Measurements from ENCODE around the gene FEN1. TPM values are rescaled to one million over a fixed set of nuclear protein-coding genes. Genes with fewer than 3 reads are reported as not detected.

FEN1 gene
- total and polyA plus RNA-seq, 8 donors: 4.2 to 24.6 (median 10.0) TPM; not detected in 1

- no peaks in the 10 kb centered on the region for H3K27me3 ChIP-seq
- H3K36me3 ChIP-seq: peaks cover 14 to 46% (median 35%) of the 10 kb centered on the region in 4 donors
- H3K4me3 ChIP-seq: no peak overlapping the region
- intact Hi-C loops (cut with DNase I; ENCODE audit: low total_unique reads): loop anchor here (10.0 kb wide), 2 partner anchors 95 to 305 kb away; partner anchors contain the start of gene FADS3
- no peak for TF ChIP-seq EP300 (IDR thresholded peaks at IDR 0.05)
- no peak for TF ChIP-seq POLR2AphosphoS5 (IDR thresholded peaks at IDR 0.05)
- no peak for TF ChIP-seq CTCF (IDR thresholded peaks at IDR 0.05)
- no peak for TF ChIP-seq POLR2A (IDR thresholded peaks at IDR 0.05)
- peaks cover 0 to 11% (median 9%) of the 10 kb centered on the region in 4 donors for H3K4me1 ChIP-seq
- DNase-seq: no peak
- no peaks in the 10 kb centered on the region for H3K9me3 ChIP-seq
- WGBS, 5 donors: 94 to 98% (median 96%) methylated on average over 2 of the region's 2 CpGs
- H3K27ac ChIP-seq: no peak overlapping the region
These were observed 7.1 kb downstream of the FEN1 start for GRCh38 chr11:61799665-61800284.

- DNase-seq: no peak
These were observed 7.9 kb downstream of the FEN1 start for GRCh38 chr11:61800331-61801281.

GRCh38 chr11:61802605-61803004, 9.9 kb downstream of the FEN1 start:
- no peak for DNase-seq
- Histone ChIP-seq H3K4me1 (peaks cover 0 to 4% (median 3%) of the 10 kb centered on the region in 4 donors), H3K27ac (no peak overlapping the region), H3K9me3 (no peaks in the 10 kb centered on the region), H3K36me3 (peaks cover 8 to 59% (median 35%) of the 10 kb centered on the region in 4 donors), H3K27me3 (no peaks in the 10 kb centered on the region), H3K4me3 (no peak overlapping the region)
- intact Hi-C loops (cut with DNase I; ENCODE audit: low total_unique reads): loop anchor here (10.0 kb wide), 2 partner anchors 92 to 302 kb away; partner anchors contain the start of gene FADS3
- 80 to 93% (median 90%) methylated on average over 6 of the region's 6 CpGs for WGBS, 5 donors
- TF ChIP-seq CTCF (IDR thresholded peaks at IDR 0.05) (no peak), POLR2A (IDR thresholded peaks at IDR 0.05) (no peak), EP300 (IDR thresholded peaks at IDR 0.05) (no peak), POLR2AphosphoS5 (IDR thresholded peaks at IDR 0.05) (no peak)

More at GRCh38 chr11:61800331-61801281, 7.9 kb downstream of the FEN1 start:
- Histone ChIP-seq H3K27me3 (no peaks in the 10 kb centered on the region), H3K4me3 (no peak overlapping the region), H3K27ac (no peak overlapping the region), H3K4me1 (peaks cover 0 to 11% (median 9%) of the 10 kb centered on the region in 4 donors), H3K36me3 (peaks cover 14 to 48% (median 36%) of the 10 kb centered on the region in 4 donors), H3K9me3 (no peaks in the 10 kb centered on the region)
- 73 to 89% (median 84%) methylated on average over 3 of the region's 3 CpGs for WGBS, 5 donors
- intact Hi-C loops (cut with DNase I; ENCODE audit: low total_unique reads): loop anchor here (10.0 kb wide), 2 partner anchors 94 to 304 kb away; partner anchors contain the start of gene FADS3
- no peak for TF ChIP-seq CTCF (IDR thresholded peaks at IDR 0.05)
- TF ChIP-seq EP300 (IDR thresholded peaks at IDR 0.05): no peak
- no peak for TF ChIP-seq POLR2A (IDR thresholded peaks at IDR 0.05)
- TF ChIP-seq POLR2AphosphoS5 (IDR thresholded peaks at IDR 0.05): no peak

All from stomach (tissue), 9 donors.